Measurements from ENCODE around the gene HTT. TPM values are rescaled to one million over a fixed set of nuclear protein-coding genes. Genes with fewer than 3 reads are reported as not detected.

The HTT gene
- total RNA-seq, 1 donor from 2014 or later, result 242 TPM

DNA sequence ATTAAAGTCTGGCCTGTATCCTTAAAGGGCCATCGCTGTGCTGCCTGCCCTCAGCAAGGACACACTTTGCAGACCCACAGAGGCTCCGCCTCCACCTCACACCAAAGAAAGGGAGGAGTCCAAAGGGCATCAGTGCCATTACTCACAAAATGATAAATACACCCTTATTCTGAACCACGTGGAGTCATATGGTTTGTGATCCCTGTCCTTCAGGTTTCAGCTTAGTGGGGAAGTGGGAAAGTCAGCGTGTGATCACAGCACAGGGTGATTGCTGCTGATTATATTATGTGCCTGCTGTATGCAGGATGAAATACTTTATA is 138.6 kb downstream of the HTT start:
- ChIA-PET CTCF (no interaction called here), POLR2A (no interaction called here)
- Mint-ChIP-seq H3K4me1 (no peaks in the 10 kb centered on the region), H3K9me3 (no peaks in the 10 kb centered on the region), H3K27ac (no peak overlapping the region), H3K4me3 (no peak overlapping the region), H3K36me3 (ENCODE audit: low read depth) (peaks cover 92% of the 10 kb centered on the region), H3K27me3 (no peaks in the 10 kb centered on the region)
- TF ChIP-seq, protein P1, sequence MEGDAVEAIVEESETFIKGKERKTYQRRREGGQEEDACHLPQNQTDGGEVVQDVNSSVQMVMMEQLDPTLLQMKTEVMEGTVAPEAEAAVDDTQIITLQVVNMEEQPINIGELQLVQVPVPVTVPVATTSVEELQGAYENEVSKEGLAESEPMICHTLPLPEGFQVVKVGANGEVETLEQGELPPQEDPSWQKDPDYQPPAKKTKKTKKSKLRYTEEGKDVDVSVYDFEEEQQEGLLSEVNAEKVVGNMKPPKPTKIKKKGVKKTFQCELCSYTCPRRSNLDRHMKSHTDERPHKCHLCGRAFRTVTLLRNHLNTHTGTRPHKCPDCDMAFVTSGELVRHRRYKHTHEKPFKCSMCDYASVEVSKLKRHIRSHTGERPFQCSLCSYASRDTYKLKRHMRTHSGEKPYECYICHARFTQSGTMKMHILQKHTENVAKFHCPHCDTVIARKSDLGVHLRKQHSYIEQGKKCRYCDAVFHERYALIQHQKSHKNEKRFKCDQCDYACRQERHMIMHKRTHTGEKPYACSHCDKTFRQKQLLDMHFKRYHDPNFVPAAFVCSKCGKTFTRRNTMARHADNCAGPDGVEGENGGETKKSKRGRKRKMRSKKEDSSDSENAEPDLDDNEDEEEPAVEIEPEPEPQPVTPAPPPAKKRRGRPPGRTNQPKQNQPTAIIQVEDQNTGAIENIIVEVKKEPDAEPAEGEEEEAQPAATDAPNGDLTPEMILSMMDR (IDR thresholded peaks at IDR 0.05), result no peak
- DNase-seq (no peak), ATAC-seq (ENCODE audit: low read depth) (no peak)
- intact Hi-C loops (cut with micrococcal nuclease), result no loop called here

GRCh38 chr4:3213661-3214250 is 139.3 kb downstream of the HTT start:
- CTCF ChIA-PET, result no interaction called here
- DNase-seq (no peak), ATAC-seq (ENCODE audit: low read depth) (no peak)
- Mint-ChIP-seq H3K4me1 (no peaks in the 10 kb centered on the region), H3K9me3 (no peaks in the 10 kb centered on the region), H3K36me3 (ENCODE audit: low read depth) (peaks cover 92% of the 10 kb centered on the region), H3K4me3 (no peak overlapping the region), H3K27ac (no peak overlapping the region), H3K27me3 (no peaks in the 10 kb centered on the region)
- POLR2A ChIA-PET, result no interaction called here
- TF ChIP-seq, protein P1 (IDR thresholded peaks at IDR 0.05), result no peak
- intact Hi-C loops (cut with micrococcal nuclease), result no loop called here

GRCh38 chr4:3215256-3215655 is 140.8 kb downstream of the HTT start:
- H3K36me3 Mint-ChIP-seq (ENCODE audit: low read depth), result peaks cover 92% of the 10 kb centered on the region
- no peak overlapping the region for H3K27ac Mint-ChIP-seq

DNA sequence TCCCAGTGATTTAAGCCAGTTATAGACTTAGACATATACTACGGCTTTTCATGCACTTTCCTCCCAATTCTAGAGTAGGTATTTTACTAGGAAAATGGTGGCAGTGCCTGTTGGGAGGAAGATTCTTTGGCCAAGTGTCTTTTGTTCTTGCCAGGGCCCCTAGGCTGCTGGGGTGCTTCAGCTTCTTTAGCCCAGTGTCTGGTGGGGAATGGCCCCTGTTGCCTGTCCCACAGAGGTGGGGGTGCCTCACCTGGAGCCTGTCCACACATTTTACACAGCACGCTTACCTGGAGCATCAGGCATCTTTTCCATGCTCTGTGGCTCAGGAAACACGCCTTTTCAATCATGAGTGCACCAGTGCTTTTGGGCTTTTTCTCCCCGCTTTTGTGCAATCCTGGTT is 141.3 kb downstream of the HTT start:
- H3K36me3 Mint-ChIP-seq (ENCODE audit: low read depth), result peaks cover 93% of the 10 kb centered on the region
- CTCF ChIA-PET, result no interaction called here
- intact Hi-C loops (cut with micrococcal nuclease), result no loop called here

More at GRCh38 chr4:3215256-3215655, 140.8 kb downstream of the HTT start:
- no peaks in the 10 kb centered on the region for H3K4me1 Mint-ChIP-seq
- DNase-seq, result no peak
- ATAC-seq (ENCODE audit: low read depth), result no peak
- ChIA-PET POLR2A (no interaction called here), CTCF (no interaction called here)
- H3K9me3 Mint-ChIP-seq, result no peaks in the 10 kb centered on the region
- intact Hi-C loops (cut with micrococcal nuclease), result no loop called here
- H3K27me3 Mint-ChIP-seq, result no peaks in the 10 kb centered on the region
- H3K4me3 Mint-ChIP-seq, result no peak overlapping the region
- TF ChIP-seq, protein P1 (IDR thresholded peaks at IDR 0.05), result no peak

DNA sequence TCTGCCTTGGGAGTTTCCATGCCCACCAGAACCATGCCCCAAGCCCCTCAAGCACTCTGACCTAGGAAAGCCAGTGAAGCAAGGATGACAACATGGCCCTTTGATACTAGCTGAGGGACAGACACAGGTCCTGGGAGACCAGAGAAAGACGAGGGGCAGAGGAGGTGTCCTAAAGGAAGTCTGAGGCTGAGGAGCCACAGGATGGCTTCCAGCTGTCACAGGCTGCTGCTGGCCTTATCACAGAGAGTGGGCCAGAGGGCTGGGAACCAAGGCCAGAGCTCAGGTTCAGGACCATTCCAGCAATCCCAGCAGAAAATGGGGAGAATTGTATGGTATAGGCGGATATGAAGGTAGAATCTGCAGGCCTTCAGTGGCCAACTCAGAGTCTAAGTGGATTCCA is 142.8 kb downstream of the HTT start:
- peaks cover 97% of the 10 kb centered on the region for H3K36me3 Mint-ChIP-seq (ENCODE audit: low read depth)
- intact Hi-C loops (cut with micrococcal nuclease), result no loop called here

More for the DNA sequence above, 141.3 kb downstream of the HTT start:
- no peak overlapping the region for H3K27ac Mint-ChIP-seq
- H3K27me3 Mint-ChIP-seq, result no peaks in the 10 kb centered on the region
- TF ChIP-seq, protein P1 (IDR thresholded peaks at IDR 0.05), result no peak
- DNase-seq, result no peak
- H3K4me3 Mint-ChIP-seq, result no peak overlapping the region
- POLR2A ChIA-PET, result no interaction called here
- ATAC-seq (ENCODE audit: low read depth), result no peak
- H3K4me1 Mint-ChIP-seq, result no peaks in the 10 kb centered on the region
- no peaks in the 10 kb centered on the region for H3K9me3 Mint-ChIP-seq

More for the DNA sequence above, 142.8 kb downstream of the HTT start:
- ATAC-seq (ENCODE audit: low read depth) (no peak), DNase-seq (no peak)
- TF ChIP-seq, protein P1 (IDR thresholded peaks at IDR 0.05), result no peak
- POLR2A ChIA-PET, result no interaction called here
- no peaks in the 10 kb centered on the region for H3K4me1 Mint-ChIP-seq
- H3K4me3 Mint-ChIP-seq, result no peak overlapping the region
- no peak overlapping the region for H3K27ac Mint-ChIP-seq
- CTCF ChIA-PET, result no interaction called here
- H3K9me3 Mint-ChIP-seq, result no peaks in the 10 kb centered on the region
- no peaks in the 10 kb centered on the region for H3K27me3 Mint-ChIP-seq

Data from activated B cell treated with CpG ODN at 0.5 μM for 24 hours (primary cell).